Heart right ventricle (tissue), 16 donors: ENCODE measurements around the gene TIMM21. TPM values are rescaled to one million over a fixed set of nuclear protein-coding genes. Genes with fewer than 3 reads are reported as not detected.
A peak's percentile ranks its signal among the peaks of the same experiment; 100 is the strongest.

ENCODE experiments used
- ATAC-seq, 8 donors: fragments of 200-7000 bp; cut with Tn5 transposase; one replicate each; pipeline ENCODE4 v1.9.1; 2020; ENCODE audit warnings: mild to moderate bottlenecking in 8 of 8, moderate library complexity in 8 of 8, moderate number of reproducible peaks in 1 of 8
- DNase-seq, 2 donors: peaks; one replicate each; pipeline ENCODE4 v3.0.0-alpha.2; 2020
- H3K27ac ChIP-seq, 10 donors: fragments of 200-600 bp; sonication (generic) in 2 of 10; one replicate each; pipeline versions ENCODE4 v1.5.0 to v1.8.0; 2020 to 2022; ENCODE audit warnings: mild to moderate bottlenecking in 3 of 10
- H3K27me3 ChIP-seq, 7 donors: fragments of 200-600 bp; one replicate each; pipeline ENCODE4 v1.8.0; 2021 to 2022; ENCODE audit warnings: mild to moderate bottlenecking in 2 of 7
- H3K36me3 ChIP-seq, 9 donors: fragments of 200-600 bp; sonication (generic) in 1 of 9; one replicate each; pipeline versions ENCODE4 v1.5.0 to v1.8.0; 2020 to 2022; ENCODE audit warnings: mild to moderate bottlenecking in 2 of 9
- H3K4me1 ChIP-seq, 9 donors: fragments of 200-600 bp; sonication (generic) in 1 of 9; one replicate each; pipeline versions ENCODE4 v1.5.0 to v1.8.0; 2020 to 2022; ENCODE audit warnings: mild to moderate bottlenecking in 4 of 9
- H3K4me3 ChIP-seq, 10 donors: fragments of 200-600 bp; sonication (generic) in 2 of 10; one replicate each; pipeline versions ENCODE4 v1.5.0 to v1.8.0; 2020 to 2022; ENCODE audit warnings: mild to moderate bottlenecking in 7 of 10, moderate library complexity in 2 of 10
- H3K9me3 ChIP-seq, 11 donors: fragments of 200-600 bp in 10 of 11; sonication (generic) in 2 of 11; one replicate each; pipeline versions ENCODE4 v1.5.0 to v1.8.0; 2013 to 2022; ENCODE audit warnings: mild to moderate bottlenecking in 2 of 11, control low read depth in 1 of 11, moderate library complexity in 1 of 11
- WGBS, 2 donors: extraction: QIAGEN DNeasy Blood & Tissue Kit; methylation state at CpG; one replicate each; pipeline ENCODE4 v1.1.7; 2013; ENCODE audit warnings: inconsistent platforms in 1 of 2; 5-methylcytosine and 5-hydroxymethylcytosine counted together
- intact Hi-C, 10 donors: fragments of 100-400 bp; cut with DNase I; formaldehyde crosslinking; loops; one replicate each; pipeline versions ENCODE4 v1.11.1 to v1.14.2; 2022
- polyA plus RNA-seq, 2 donors: library from polyadenylated mRNA; stranded (reverse); fragments of 200-250 nt; gene quantifications; one replicate each; pipeline ENCODE4 v1.2.3, GENCODE V29; 2013
- total RNA-seq, 10 donors: library from RNA; stranded (reverse); fragmentation: NEBNext Ultra II Directional in 3 of 10; extraction: Animal tissue kit (Norgen Biotek cat#: 25700) in 3 of 10; gene quantifications; one replicate each; pipeline versions ENCODE4 v1.2.1 to v1.2.4, GENCODE V29; 2021 to 2023
- TF ChIP-seq, protein P1 (sequence below), 9 donors: fragments of 200-600 bp; sonication (generic) in 2 of 9; IDR thresholded peaks; one replicate each; pipeline versions ENCODE4 v1.5.0 to v1.8.0; 2021 to 2022; ENCODE audit warnings: antibody characterized with exemption in 9 of 9, mild to moderate bottlenecking in 5 of 9, moderate library complexity in 1 of 9
- donor health status: Arrhythmogenic right ventricular cardiomyopathy.
- donor health status: ischemic (EF 13 %, LVEDD 7.1; RV severe dilation, severe dysfunction).
- donor health status: healthy with polysubstance abuse.
- donor health status: DM: no; HTN: yes; CAD: no.
- donor health status: DM: no; HTN: no; CAD: no.
- donor health status: ischemic (EF 25% LVEDD 6.9; RV normal size, moderate dysfunction).
- donor health status: ischemic (EF 25% LVEDD 5.7; RV mildly dilated, moderate dysfunction).
- donor health status: healthy.
- donor health status: DM: yes; HTN: yes; CAD: no.
- donor health status: Ischemic cardiomyopathy.
- donor health status: ischemic (EF 35%, LVEDD 5.7; RV mildly dilated, moderate dysfunction).
- donor health status: nonischemic (EF 11% LVEDD 7.7; RV severe dilation, severe dysfunction).
- donor health status: DM: yes; HTN: yes; CAD: no.
- donor health status: PGD.
- donor health status: ischemic (EF 29% LVEDD 5.4; RV normal size, mild dysfunction).
- donor health status: nonischemic (EF 23%, LVEDD 6.1; RV moderate dilation, normal function).

The TIMM21 gene
- total and polyA plus RNA-seq, 12 donors: 64.4 to 141 (median 120) TPM

DNA sequence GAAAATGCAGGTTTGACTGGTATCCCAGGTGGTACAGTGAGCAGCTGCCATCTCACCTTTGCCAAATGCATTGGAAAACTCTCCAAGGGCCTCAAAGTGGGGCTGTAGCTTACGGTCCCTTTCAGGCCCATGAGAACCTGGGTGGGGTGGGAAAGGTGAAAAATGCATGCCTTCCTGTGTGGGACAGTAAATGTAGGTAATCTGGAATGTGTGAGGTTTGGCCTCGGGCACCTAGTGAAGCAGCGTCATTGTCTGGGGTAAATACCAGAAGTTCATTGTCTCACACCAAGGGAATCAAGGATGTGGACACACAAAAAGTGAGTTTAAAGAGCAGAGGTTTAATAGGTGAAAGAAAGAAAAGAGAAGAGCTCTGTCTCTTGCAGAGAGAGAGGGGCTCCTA is 36.6 kb downstream of the TIMM21 start:
- no peak overlapping the region for H3K27ac ChIP-seq
- H3K4me1 ChIP-seq: no peaks in the 10 kb centered on the region
- no peak overlapping the region for H3K4me3 ChIP-seq
- H3K36me3 ChIP-seq: no peaks in the 10 kb centered on the region
- peaks cover 0 to 33% (median 13%) of the 10 kb centered on the region in 7 donors for H3K27me3 ChIP-seq
- no peak for DNase-seq
- peaks cover 0 to 6% (median 0%) of the 10 kb centered on the region in 11 donors for H3K9me3 ChIP-seq
- TF ChIP-seq, protein P1, sequence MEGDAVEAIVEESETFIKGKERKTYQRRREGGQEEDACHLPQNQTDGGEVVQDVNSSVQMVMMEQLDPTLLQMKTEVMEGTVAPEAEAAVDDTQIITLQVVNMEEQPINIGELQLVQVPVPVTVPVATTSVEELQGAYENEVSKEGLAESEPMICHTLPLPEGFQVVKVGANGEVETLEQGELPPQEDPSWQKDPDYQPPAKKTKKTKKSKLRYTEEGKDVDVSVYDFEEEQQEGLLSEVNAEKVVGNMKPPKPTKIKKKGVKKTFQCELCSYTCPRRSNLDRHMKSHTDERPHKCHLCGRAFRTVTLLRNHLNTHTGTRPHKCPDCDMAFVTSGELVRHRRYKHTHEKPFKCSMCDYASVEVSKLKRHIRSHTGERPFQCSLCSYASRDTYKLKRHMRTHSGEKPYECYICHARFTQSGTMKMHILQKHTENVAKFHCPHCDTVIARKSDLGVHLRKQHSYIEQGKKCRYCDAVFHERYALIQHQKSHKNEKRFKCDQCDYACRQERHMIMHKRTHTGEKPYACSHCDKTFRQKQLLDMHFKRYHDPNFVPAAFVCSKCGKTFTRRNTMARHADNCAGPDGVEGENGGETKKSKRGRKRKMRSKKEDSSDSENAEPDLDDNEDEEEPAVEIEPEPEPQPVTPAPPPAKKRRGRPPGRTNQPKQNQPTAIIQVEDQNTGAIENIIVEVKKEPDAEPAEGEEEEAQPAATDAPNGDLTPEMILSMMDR (IDR thresholded peaks at IDR 0.05): no peak
- intact Hi-C loops: loop anchor here in 1 of 10 donors (10.0 kb wide), 1 partner anchor 210 kb away; no protein-coding TSS in a partner anchor
- WGBS, 2 donors: 72 to 81% methylated on average over 3 of the region's 3 CpGs
- ATAC-seq: no peak

DNA sequence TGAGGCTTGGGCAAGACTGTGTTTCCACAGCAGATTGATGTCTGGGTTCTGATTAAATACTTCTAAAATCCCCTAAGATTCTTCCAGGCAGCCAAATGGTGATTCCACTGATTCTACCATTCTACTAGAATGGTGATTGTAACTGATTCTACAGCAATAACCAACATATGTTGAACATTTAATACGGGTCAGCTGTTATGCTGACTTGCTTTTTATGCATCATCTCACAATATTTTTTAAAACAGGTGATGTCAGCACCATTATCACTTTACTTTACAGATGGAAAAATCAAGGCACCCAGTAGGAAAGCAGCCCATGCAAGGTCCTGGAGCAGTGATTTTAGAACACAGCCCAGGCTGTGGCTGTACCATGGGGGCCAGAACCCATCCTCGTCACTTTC is 37.5 kb downstream of the TIMM21 start:
- no peak for ATAC-seq
- DNase-seq: no peak
- Histone ChIP-seq H3K4me3 (no peak overlapping the region), H3K27me3 (peaks cover 0 to 36% (median 13%) of the 10 kb centered on the region in 7 donors), H3K4me1 (no peaks in the 10 kb centered on the region), H3K36me3 (no peaks in the 10 kb centered on the region), H3K27ac (no peak overlapping the region), H3K9me3 (no peaks in the 10 kb centered on the region)
- 90 to 92% methylated on average over 2 of the region's 2 CpGs for WGBS, 2 donors
- intact Hi-C loops: loop anchor here in 1 of 10 donors (10.0 kb wide), 1 partner anchor 211 kb away; no protein-coding TSS in a partner anchor
- TF ChIP-seq, protein P1 (IDR thresholded peaks at IDR 0.05): no peak

DNA sequence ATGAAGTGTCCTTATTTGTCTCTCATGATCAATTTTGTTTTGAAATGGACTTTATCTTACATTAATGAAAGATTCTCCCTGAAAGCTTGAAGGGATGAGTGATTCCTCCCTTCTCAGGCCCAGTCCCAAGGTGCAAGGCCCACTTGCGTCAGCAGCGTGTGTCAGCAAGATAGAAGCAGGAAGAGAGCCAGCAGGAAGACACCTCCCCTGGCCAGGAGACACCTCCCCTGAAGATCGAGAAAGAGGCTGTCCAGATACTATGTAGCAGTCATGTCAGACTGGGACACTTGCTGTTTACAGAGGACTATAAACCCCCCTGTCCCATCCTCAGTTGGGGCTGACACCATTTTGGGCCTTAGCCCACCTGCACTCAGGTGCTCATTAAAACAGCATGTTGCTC is 38.3 kb downstream of the TIMM21 start:
- Histone ChIP-seq H3K36me3 (no peaks in the 10 kb centered on the region), H3K9me3 (no peaks in the 10 kb centered on the region), H3K4me1 (no peaks in the 10 kb centered on the region), H3K27me3 (peaks cover 0 to 36% (median 14%) of the 10 kb centered on the region in 7 donors), H3K27ac (no peak overlapping the region), H3K4me3 (no peak overlapping the region)
- intact Hi-C loops: loop anchor here in 1 of 10 donors (10.0 kb wide), 1 partner anchor 212 kb away; no protein-coding TSS in a partner anchor
- ATAC-seq: no peak
- 61 to 78% methylated on average over 3 of the region's 3 CpGs for WGBS, 2 donors
- no peak for DNase-seq
- TF ChIP-seq, protein P1 (IDR thresholded peaks at IDR 0.05): no peak

DNA sequence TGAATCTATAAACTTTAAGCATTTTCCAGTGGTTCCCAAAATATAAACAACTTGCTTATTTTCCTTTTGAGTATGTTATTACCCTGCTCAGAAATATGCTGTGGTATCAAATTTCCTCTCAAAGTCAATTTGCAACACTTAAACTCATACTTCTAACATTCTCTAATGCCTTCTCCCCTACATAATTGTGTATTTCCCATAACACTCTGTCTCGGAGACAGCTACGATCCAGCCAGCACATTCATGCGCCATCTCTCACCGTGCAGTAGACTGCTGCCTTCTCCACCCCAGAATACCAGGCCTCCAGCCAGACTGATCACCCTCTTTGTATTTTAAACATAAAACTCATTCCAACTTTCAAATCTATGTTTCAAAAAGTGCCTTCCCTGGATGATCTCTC is 41.8 kb downstream of the TIMM21 start:
- Histone ChIP-seq H3K4me1 (no peaks in the 10 kb centered on the region), H3K4me3 (no peak overlapping the region), H3K27ac (no peak overlapping the region), H3K36me3 (no peaks in the 10 kb centered on the region), H3K9me3 (no peaks in the 10 kb centered on the region), H3K27me3 (peaks cover 0 to 30% (median 7%) of the 10 kb centered on the region in 7 donors)
- ATAC-seq (peak in 1 of 8 donors; percentile 42), DNase-seq (no peak)
- intact Hi-C loops: loop anchor here in 7 of 10 donors (5.0 to 10.0 kb wide), 7 partner anchors 152 to 365 kb away; partner anchors contain the start of gene CNDP2 (in 2 of the 7)
- WGBS, 2 donors: 68 to 76% methylated on average over 4 of the region's 4 CpGs
- TF ChIP-seq, protein P1 (IDR thresholded peaks at IDR 0.05): no peak
